ENCODE measurements around the gene PDE4D. TPM values are rescaled to one million over a fixed set of nuclear protein-coding genes. Genes with fewer than 3 reads are reported as not detected.

PDE4D gene
- total and polyA plus RNA-seq, 2 donors (not counting 3 experiments of a cell fraction or from before 2014, with no cell fraction given): 34.5 to 51.2 TPM

DNA sequence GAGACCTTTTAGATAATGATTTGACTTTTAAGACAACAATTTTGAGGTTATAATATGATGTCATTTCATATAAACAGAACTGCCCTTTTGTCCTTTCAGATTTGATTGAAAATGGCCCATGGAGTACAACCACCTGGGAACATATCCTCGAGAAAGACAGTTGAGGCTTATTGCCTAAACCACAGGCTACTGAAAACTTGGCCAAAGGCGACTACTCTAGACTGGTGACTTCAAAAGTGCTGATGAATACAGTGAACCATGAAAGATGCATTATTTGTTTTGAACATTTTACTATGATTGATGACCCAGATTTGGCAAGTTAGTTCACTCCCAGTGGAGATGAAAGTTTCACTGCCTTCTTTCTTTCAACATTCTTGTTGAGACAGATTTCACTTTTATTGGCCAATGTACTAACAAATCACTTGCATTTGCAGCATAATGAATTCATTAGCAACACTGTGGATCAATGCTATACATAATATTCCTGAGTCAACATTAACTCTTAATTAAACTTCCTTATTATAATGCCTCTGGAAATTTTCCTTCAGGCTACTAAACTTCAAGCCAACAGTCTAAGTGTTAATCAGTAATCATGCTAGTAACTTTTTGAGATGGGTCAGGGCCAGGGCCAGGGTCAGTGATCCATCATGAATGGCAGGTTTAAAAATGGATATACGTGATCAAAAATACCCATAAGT lies 830.4 kb downstream of the PDE4D start:
- ChIA-PET CTCF (interaction anchor here (0.6 kb wide), 2 partner anchors 91 to 177 kb away, joined by 4 to 5 read pairs; no protein-coding TSS in a partner anchor), POLR2A (no interaction called here)
- Histone ChIP-seq H3K4me3 (replicated peaks in 1 of 3; ENCODE audit: insufficient read depth in 1 of 3, low read depth in 1 of 3, low read length in 3 of 3) (no peak overlapping the region), H3K9me1 (replicated peaks; ENCODE audit: control insufficient read depth, extremely low read depth, insufficient read depth, low read length) (no peaks in the 10 kb centered on the region), H3K79me2 (ENCODE audit: control insufficient read depth, insufficient read depth, low read length) (no peaks in the 10 kb centered on the region), H3K4me1 (ENCODE audit: control insufficient read depth, extremely low read depth, insufficient read depth, low read length) (no peaks in the 10 kb centered on the region), H2AFZ (ENCODE audit: low read depth, low read length) (no peak overlapping the region), H3K4me2 (ENCODE audit: insufficient read depth, low read length) (no peak overlapping the region), H3K36me3 (ENCODE audit: control insufficient read depth in 2 of 2, extremely low read depth in 1 of 2, insufficient read depth in 2 of 2, low read length in 2 of 2) (no peaks in the 10 kb centered on the region), H3K9me3 (replicated peaks; ENCODE audit: control insufficient read depth, insufficient read depth, low read length) (no peaks in the 10 kb centered on the region), H4K20me1 (replicated peaks; ENCODE audit: control insufficient read depth, extremely low read depth, insufficient read depth, low read length) (peaks cover 4% of the 10 kb centered on the region), H3K27me3 (ENCODE audit: control insufficient read depth in 2 of 2, insufficient read depth in 2 of 2, low read length in 2 of 2) (no peaks in the 10 kb centered on the region), H3K9ac (replicated peaks; ENCODE audit: extremely low read depth, insufficient read depth, low read length) (no peak overlapping the region), H3K27ac (ENCODE audit: insufficient read depth, low read depth, low read length) (no peak overlapping the region)
- dilution Hi-C loops (cut with MboI; ENCODE audit: extremely low pct_ligation_motif_present, low sequenced_read_pairs) (no loop called here), intact Hi-C loops (cut with micrococcal nuclease) (no loop called here)
- BruUV-seq (replicated peaks): no TSS peak
- TF ChIP-seq, protein P1, sequence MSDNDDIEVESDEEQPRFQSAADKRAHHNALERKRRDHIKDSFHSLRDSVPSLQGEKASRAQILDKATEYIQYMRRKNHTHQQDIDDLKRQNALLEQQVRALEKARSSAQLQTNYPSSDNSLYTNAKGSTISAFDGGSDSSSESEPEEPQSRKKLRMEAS (IDR thresholded peaks at IDR 0.05; ENCODE audit: insufficient read depth, insufficient read length): no peak
- TF ChIP-seq FOS (IDR thresholded peaks at IDR 0.05; ENCODE audit: borderline replicate concordance, insufficient read depth, low read length) (no peak), MYC (IDR thresholded peaks at IDR 0.05; ENCODE audit: low read depth, low read length) (no peak), POLR2A (IDR thresholded peaks at IDR 0.05; ENCODE audit: low read depth, low read length) (no peak), GATA2 (IDR thresholded peaks at IDR 0.05; ENCODE audit: insufficient read depth, insufficient read length, low read depth, low read length) (no peak), JUN (IDR thresholded peaks at IDR 0.05; ENCODE audit: borderline replicate concordance, insufficient read depth, insufficient read length, low read depth) (no peak), EZH2 (IDR thresholded peaks at IDR 0.05; ENCODE audit: borderline replicate concordance, low read depth, low read length, severe bottlenecking) (no peak), POLR2AphosphoS5 (IDR thresholded peaks at IDR 0.05; ENCODE audit: insufficient read depth, low read depth, low read length) (no peak)
- TF ChIP-seq, protein P2, sequence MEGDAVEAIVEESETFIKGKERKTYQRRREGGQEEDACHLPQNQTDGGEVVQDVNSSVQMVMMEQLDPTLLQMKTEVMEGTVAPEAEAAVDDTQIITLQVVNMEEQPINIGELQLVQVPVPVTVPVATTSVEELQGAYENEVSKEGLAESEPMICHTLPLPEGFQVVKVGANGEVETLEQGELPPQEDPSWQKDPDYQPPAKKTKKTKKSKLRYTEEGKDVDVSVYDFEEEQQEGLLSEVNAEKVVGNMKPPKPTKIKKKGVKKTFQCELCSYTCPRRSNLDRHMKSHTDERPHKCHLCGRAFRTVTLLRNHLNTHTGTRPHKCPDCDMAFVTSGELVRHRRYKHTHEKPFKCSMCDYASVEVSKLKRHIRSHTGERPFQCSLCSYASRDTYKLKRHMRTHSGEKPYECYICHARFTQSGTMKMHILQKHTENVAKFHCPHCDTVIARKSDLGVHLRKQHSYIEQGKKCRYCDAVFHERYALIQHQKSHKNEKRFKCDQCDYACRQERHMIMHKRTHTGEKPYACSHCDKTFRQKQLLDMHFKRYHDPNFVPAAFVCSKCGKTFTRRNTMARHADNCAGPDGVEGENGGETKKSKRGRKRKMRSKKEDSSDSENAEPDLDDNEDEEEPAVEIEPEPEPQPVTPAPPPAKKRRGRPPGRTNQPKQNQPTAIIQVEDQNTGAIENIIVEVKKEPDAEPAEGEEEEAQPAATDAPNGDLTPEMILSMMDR (IDR thresholded peaks at IDR 0.05; ENCODE audit: extremely low read depth in 1 of 2, insufficient read depth in 1 of 2, low read depth in 1 of 2, low read length in 2 of 2): no peak
- FAIRE-seq (no peak), DNase-seq (ENCODE audit: low read depth, low spot score) (no peak)

All from endothelial cell of umbilical vein (primary cell).